ENCODE data around the gene TBC1D7.

TBC1D7 gene

GRCh38 chr6:13319891-13320564 is 8.3 kb downstream of the TBC1D7 start:
- DNase-seq (ENCODE audit: low spot score), result no peak

DNA sequence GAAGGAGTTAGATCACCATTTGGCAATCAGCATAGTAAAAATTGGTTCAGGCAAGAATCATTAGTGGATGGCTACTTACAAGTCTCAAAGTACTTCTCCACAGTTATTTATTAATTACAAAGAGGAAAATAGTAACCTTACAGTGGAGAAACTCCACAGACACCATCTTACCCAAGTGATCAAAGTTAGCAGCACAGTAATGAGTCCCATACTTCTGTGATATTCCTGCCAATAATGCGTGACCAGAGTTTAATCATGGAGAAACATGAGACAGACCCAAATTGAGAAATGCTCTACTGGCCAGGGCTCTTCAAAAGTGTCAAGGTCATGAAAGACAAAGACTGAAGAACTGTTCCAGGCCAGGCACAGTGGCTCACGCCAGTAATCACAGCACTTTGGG is 9.5 kb downstream of the TBC1D7 start:
- no peak for DNase-seq (ENCODE audit: low spot score)

DNA sequence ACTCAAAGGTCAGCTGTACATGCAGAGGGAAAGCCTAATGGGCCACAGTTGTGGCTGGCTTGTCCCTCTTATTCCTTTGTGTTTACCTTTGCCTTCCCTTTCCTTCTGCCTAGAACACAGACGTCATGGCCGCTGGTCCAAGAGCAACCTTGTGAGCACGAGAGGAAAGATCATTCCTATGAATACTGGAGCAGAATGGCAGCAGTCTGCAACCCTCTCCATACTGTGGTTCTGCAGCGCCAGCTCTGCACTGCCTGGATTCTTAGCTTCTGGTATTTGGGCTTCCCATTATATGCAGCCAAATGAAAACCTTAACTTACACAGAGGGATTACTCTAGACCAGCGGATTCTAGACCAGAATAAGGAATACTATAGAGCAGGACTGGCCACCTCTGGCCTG is 12.4 kb downstream of the TBC1D7 start:
- DNase-seq (ENCODE audit: low spot score), result no peak

DNA sequence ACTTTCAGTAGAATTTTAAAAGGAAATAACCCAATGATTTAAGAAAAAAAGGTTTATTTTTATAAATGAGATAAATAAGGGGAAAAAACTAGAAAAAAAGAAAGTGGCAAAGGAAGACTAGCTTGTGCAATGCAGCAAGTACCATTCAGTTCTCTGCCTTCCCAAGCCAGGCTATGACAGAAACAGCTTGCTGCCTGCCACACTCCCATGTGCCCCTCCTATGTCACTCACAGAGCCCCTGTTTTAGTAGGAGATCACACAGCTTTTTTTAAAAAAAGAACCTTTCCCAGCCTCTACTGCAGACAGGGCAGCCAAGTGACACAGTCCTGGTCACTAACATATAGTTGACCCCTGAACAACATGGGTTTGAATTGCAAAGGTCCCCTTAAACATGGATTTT is 13.5 kb downstream of the TBC1D7 start:
- no peak for DNase-seq (ENCODE audit: low spot score)

DNA sequence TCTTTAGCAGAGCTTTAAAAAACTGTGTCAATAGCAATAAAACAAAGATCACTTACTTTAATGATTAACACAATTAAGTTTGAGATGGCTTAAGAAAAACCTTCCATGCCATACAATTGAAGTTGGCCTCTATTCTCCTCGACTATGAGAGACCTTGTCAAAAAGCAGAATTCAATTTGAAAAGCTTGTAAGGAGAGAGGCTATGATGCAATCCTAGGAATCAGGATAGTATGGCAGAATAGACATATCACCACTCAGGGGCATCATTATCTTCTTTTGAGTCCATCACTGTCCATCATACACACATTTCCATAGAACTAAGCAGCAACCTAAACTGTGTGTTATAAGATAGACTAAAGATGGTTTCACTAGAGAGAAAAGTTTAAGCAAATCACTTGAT is 17.2 kb downstream of the TBC1D7 start:
- DNase-seq (ENCODE audit: low spot score), result no peak

GRCh38 chr6:13308332-13308731 is 20.0 kb downstream of the TBC1D7 start:
- no peak for DNase-seq (ENCODE audit: low spot score)

DNA sequence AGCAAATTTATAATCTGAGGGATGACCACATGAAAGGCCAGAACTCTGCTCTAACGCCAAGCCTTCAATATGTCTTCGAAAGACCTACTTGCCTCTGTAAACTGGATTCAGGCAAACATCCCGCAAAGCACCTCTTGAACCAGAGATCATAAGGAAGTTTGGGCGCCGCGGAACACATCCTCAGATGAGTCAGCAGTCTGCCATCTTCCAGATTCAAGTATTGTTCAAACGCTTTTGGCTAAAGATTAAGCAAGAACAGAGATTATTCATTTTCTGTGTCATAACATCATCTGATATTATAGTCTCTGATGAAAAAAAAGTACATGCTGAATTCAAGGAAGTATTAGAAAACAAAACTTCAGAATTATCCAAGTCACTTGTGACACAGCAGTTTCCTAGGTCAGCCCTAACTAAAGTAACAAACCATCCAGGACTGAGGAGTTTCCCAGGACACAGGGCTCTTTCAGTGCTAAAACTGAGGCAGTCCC is 20.8 kb downstream of the TBC1D7 start:
- DNase-seq (ENCODE audit: low spot score), result no peak

DNA sequence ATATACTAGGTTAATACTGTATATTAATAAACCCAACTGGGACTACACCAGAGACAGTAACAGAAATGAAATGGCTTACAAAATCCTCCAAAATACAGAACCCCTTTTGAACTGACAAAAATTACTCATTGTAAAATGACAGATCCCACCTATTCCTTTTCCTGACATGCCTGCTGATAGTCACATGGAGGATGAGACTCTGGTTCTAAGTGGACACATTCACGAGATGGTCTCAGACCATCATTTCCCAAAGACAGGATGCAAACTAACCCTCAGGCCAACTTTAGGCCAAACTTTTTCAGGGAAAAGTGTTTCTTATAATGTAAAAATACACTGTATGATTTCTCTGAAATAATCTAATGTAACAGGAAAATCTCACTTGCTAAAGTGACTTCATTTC is 22.5 kb downstream of the TBC1D7 start:
- DNase-seq (ENCODE audit: low spot score), result no peak

- DNase-seq (ENCODE audit: low spot score), result no peak
Measured at GRCh38 chr6:13305288-13305687, 23.0 kb downstream of the TBC1D7 start.

- no peak for DNase-seq (ENCODE audit: low spot score)
Measured at GRCh38 chr6:13304580-13305260, 23.6 kb downstream of the TBC1D7 start.

DNA sequence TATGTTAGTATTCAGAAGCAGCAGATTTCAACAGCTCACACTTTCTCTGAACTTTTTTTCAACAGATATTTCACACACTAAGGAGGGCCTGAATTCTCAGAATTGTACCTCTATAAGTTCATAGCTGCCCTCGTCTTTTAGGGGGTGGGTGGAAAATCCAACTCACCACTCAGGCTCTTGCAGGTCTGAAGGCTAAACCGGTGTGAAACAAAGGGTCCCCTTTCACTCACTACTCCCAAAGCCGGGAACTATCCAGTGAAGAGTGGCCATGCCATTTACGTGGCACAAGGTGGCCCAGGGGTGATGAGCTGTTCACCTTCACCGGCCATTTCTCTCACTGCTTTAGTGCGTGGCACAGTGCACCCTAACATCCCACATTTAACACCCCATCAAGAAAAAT is 24.2 kb downstream of the TBC1D7 start:
- DNase-seq (ENCODE audit: low spot score), result no peak

GRCh38 chr6:13303668-13304017 is 24.7 kb downstream of the TBC1D7 start:
- DNase-seq (ENCODE audit: low spot score), result peak; percentile 6

DNA sequence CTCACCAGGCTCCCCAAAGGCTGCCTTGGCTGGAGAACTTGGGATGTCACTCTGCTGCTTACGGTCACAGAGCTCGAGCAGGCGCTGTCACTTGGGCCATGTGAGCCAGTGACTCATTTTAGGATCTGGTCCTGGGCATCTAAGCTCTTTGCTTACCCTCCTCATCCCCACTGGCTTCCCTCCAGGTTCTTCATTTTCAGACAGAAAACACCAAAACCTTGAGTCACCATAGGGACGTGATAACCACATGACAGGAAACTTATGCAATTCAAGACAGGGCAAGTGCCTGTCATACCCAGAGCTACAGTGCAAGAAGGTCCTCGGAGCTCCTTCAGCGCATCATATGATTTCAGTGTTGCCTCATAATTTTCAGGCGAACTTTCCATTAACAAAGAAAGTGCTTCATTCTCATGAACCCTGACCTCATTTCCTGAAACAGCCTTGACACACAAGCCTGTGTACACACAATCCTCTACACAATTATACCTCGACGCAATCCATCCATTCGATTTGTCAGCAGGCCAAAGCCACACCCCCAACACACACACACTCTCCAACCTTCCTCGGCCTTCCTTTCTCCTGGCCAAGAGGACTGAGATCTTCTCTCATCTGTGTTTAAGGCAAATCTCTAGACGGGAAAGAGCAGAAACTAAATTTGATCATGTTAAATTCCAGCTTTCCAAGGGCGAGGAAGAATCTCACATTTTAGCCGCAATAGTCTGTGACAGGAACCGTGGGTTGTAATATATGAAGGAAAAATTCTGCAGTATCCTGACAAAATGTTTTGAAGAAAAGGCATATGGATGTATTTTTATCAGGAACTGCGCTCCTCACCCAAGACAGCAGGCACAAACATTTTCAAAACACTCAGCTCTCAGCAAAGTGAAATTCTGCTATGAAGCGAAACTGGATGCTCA is 25.3 kb downstream of the TBC1D7 start:
- DNase-seq (ENCODE audit: low spot score), result peak; percentile 67

DNA sequence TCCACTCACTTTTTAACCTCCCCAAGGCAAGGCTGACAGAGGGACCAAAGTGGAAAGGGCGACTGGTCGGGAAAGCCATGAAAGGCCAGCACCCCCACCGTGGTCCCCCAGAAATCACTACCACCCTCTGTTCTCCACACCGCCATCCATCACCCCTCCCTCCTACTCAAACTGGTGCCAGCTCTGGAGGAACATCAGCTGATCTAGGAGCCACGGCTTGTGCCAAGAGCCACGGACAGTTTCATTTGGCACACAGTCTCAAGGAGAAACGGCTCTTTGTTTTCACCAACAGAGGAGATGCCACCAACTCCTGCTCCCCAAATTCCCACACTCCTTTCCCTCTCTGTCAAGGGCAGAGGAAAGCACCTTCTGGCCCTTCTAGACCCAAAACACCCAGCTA is 26.0 kb downstream of the TBC1D7 start:
- DNase-seq (ENCODE audit: low spot score), result no peak

DNA sequence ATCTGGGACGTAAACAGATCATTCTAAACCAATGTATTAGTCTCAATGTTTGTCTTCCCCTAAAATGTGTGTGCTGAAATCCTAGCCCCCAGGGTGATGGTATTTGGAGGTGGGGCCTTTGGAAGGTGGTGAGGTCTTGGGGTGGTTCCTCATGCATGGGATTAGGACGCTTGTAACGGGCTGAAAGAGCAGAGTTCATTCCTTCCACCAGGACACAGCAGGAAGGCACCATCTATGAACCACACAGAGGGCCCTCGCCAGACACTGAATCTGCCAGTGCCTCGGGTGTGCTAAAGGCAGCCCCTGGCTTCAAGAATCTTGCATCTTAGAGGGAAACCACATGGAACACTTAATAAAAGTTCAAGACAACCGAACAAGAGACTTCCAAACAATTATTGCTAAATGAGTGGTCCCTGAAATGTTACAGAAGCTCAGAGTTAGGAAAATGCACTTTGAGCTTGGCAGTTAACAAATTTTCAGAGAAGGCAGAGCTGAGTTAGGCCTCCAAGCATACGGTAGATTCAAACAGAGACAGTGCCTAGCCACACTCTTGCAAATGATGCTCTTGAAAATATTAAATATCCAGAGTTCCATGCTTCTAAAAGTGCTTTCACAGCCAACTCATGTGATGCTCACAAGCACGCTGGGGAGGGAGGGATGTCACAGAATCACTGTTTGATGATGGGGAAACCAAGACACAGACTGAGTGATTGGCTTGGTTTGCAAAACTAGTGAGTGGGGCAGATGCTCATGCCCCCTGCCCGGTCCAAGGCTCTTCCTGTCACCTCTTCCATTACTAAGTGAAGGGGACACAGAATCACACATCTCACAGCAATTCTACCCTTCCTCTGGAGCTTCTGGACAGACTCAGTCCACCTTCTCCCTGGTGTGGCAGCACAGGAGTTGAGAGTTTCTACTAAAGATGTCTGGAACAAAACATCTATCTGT is 27.4 kb downstream of the TBC1D7 start:
- DNase-seq (ENCODE audit: low spot score), result no peak

- no peak for DNase-seq (ENCODE audit: low spot score)
Measured at GRCh38 chr6:13299918-13300317, 28.4 kb downstream of the TBC1D7 start.

DNA sequence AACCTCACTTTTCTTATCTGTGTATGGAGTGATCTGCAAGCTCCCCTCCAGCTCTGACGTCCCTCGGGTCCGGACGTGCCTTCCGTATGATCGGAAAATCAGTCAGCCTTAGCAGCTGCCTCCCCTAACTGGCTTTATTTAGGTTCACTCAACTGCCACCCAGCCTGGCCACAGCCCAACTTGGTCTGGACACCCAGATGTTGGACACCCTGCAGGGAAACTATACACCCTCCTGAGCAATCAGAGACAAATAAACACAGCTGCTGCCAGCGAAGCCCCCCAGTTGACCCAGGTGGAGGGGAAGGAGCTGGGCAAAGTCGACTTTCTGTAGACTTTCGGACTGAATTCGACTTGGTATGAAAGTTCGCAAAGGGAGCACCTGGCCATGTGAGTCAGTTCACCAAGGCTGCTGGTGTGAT is 28.9 kb downstream of the TBC1D7 start:
- no peak for DNase-seq (ENCODE audit: low spot score)

- DNase-seq (ENCODE audit: low spot score), result no peak
Measured at GRCh38 chr6:13298446-13298845, 29.9 kb downstream of the TBC1D7 start.

GRCh38 chr6:13297391-13297790 is 30.9 kb downstream of the TBC1D7 start:
- no peak for DNase-seq (ENCODE audit: low spot score)

DNA sequence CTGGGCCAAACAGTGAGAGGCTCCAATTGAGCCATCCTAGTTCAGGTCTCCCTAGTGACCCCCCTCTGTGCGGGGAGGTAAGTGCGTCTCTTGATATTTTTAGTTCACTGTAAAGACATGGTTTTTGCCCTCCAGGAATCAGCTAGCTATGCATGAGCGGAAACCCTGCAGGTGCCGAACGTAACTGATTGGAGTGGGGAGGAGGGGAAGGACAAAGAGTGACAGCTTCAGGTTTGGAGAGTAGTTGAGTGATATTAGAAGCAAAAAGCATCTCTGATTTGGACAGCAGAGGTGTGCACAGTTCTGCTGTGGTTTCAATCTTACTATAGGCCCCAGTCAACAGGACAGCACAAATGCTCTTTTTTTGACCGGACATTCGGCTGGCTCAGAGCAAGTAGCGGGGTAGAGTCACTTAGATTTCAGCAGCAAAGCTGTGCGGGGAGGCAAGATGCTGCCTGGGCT is 31.8 kb downstream of the TBC1D7 start:
- no peak for DNase-seq (ENCODE audit: low spot score)

DNA sequence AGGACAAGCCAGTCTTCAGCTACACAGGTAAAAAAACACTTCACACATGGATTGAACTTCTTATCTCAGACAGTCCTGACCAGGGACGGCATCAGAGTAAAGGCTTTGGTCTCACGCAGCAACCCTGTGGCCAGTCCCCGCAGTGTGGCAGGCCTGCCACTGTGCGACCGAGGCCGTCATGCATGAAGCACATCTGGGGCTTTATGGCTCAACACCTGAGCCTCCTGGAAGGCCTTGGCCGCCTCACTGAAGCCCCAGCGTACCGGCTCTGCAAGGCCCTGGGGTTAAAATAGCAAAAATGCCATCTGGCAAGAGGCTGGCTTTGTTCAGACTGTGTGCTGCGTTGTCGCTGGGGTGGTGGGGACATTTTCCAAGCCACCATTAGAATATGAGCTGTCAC is 32.8 kb downstream of the TBC1D7 start:
- no peak for DNase-seq (ENCODE audit: low spot score)

All from CD4-positive, alpha-beta T cell treated with Interleukin-2 at 100 ng/mL for 4 hours (primary cell).